ENCODE measurements around the gene NR4A2. TPM values are rescaled to one million over a fixed set of nuclear protein-coding genes. Genes with fewer than 3 reads are reported as not detected.

Gene NR4A2
- total and polyA plus RNA-seq, 2 donors from 2014 or later, result 2.4 to 3.1 TPM

- Histone ChIP-seq H3K27ac (ENCODE audit: low read depth in 2 of 2, low read length in 2 of 2) (no peak overlapping the region), H3K4me3 (ENCODE audit: low read length in 3 of 3) (no peak overlapping the region), H3K36me3 (ENCODE audit: control insufficient read depth in 2 of 3, insufficient read depth in 3 of 3, low read length in 3 of 3) (no peaks in the 10 kb centered on the region), H3K4me1 (ENCODE audit: control insufficient read depth in 2 of 3, insufficient read depth in 2 of 3, low read depth in 1 of 3, low read length in 3 of 3) (no peaks in the 10 kb centered on the region), H3K9me3 (ENCODE audit: control insufficient read depth in 2 of 3, insufficient read depth in 1 of 3, low read length in 3 of 3) (no peaks in the 10 kb centered on the region), H3K27me3 (ENCODE audit: control insufficient read depth, insufficient read depth, low read length) (no peaks in the 10 kb centered on the region), H3K9ac (ENCODE audit: low read length in 3 of 3) (no peak overlapping the region)
- intact Hi-C loops (cut with DNase I), result no loop called here
- FAIRE-seq (no peak), DNase-seq (no peak)
- no peak for TF ChIP-seq CTCF (IDR thresholded peaks at IDR 0.05; ENCODE audit: borderline replicate concordance, extremely low read depth, insufficient read depth)
These were observed 46.5 kb upstream of the NR4A2 start for GRCh38 chr2:156379071-156379470.

- intact Hi-C loops (cut with DNase I), result no loop called here
- no peak for TF ChIP-seq CTCF (IDR thresholded peaks at IDR 0.05; ENCODE audit: borderline replicate concordance, extremely low read depth, insufficient read depth)
- no peak overlapping the region for H3K9ac ChIP-seq (ENCODE audit: low read length in 3 of 3)
- H3K4me3 ChIP-seq (ENCODE audit: low read length in 3 of 3), result no peak overlapping the region
- no peak overlapping the region for H3K27ac ChIP-seq (ENCODE audit: low read depth in 2 of 2, low read length in 2 of 2)
- DNase-seq (no peak), FAIRE-seq (no peak)
- no peaks in the 10 kb centered on the region for H3K4me1 ChIP-seq (ENCODE audit: control insufficient read depth in 2 of 3, insufficient read depth in 2 of 3, low read depth in 1 of 3, low read length in 3 of 3)
- H3K27me3 ChIP-seq (ENCODE audit: control insufficient read depth, insufficient read depth, low read length), result no peaks in the 10 kb centered on the region
- no peaks in the 10 kb centered on the region for H3K9me3 ChIP-seq (ENCODE audit: control insufficient read depth in 2 of 3, insufficient read depth in 1 of 3, low read length in 3 of 3)
- H3K36me3 ChIP-seq (ENCODE audit: control insufficient read depth in 2 of 3, insufficient read depth in 3 of 3, low read length in 3 of 3), result no peaks in the 10 kb centered on the region
These were observed 34.2 kb upstream of the NR4A2 start for GRCh38 chr2:156366753-156367152.

GRCh38 chr2:156363141-156363540, 30.6 kb upstream of the NR4A2 start:
- Histone ChIP-seq H3K9ac (ENCODE audit: low read length in 3 of 3) (no peak overlapping the region), H3K4me3 (ENCODE audit: low read length in 3 of 3) (no peak overlapping the region), H3K36me3 (ENCODE audit: control insufficient read depth in 2 of 3, insufficient read depth in 3 of 3, low read length in 3 of 3) (no peaks in the 10 kb centered on the region), H3K27me3 (ENCODE audit: control insufficient read depth, insufficient read depth, low read length) (no peaks in the 10 kb centered on the region), H3K9me3 (ENCODE audit: control insufficient read depth in 2 of 3, insufficient read depth in 1 of 3, low read length in 3 of 3) (no peaks in the 10 kb centered on the region), H3K4me1 (ENCODE audit: control insufficient read depth in 2 of 3, insufficient read depth in 2 of 3, low read depth in 1 of 3, low read length in 3 of 3) (no peaks in the 10 kb centered on the region), H3K27ac (ENCODE audit: low read depth in 2 of 2, low read length in 2 of 2) (no peak overlapping the region)
- DNase-seq (no peak), FAIRE-seq (no peak)
- intact Hi-C loops (cut with DNase I), result no loop called here
- TF ChIP-seq CTCF (IDR thresholded peaks at IDR 0.05; ENCODE audit: borderline replicate concordance, extremely low read depth, insufficient read depth), result no peak
